PC-9 (cell line): ENCODE measurements around the gene PTPN1. TPM values are rescaled to one million over a fixed set of nuclear protein-coding genes. Genes with fewer than 3 reads are reported as not detected.

Experiments
- BruUV-seq: library from RNA; stranded (reverse); fragments of 400-500 nt; replicated peaks from 2 replicates; lab custom pipeline; 2021; lab: Mats Ljungman, UMichigan
- CTCF ChIA-PET: fragments of 300-600 bp; sonication (Branson Sonifier 250); formaldehyde crosslinking; loops from one replicate; lab custom pipeline; 2022; ENCODE audit warnings: antibody characterized with exemption; lab: Charles Lee
- POLR2A ChIA-PET: fragments of 300-600 bp; sonication (Branson Sonifier 250); formaldehyde crosslinking; loops from one replicate; lab custom pipeline; 2022; ENCODE audit warnings: antibody characterized with exemption; ENCODE audit not compliant: unreplicated experiment; lab: Charles Lee
- DNase-seq, 2 experiments: peaks; one replicate each; pipeline versions ENCODE4 v3.0.0 to v3.0.0-alpha.2; 2015 to 2022; ENCODE audit warnings: mixed read lengths in 1 of 2
- H2AFZ ChIP-seq: fragments of 200-600 bp; sonication (generic); 2 replicates; pipeline ENCODE4 v1.8.1; 2017; ENCODE audit warnings: antibody characterized with exemption
- H3F3A ChIP-seq: fragments of 200-600 bp; sonication (generic); 2 replicates; pipeline ENCODE4 v1.8.1; 2017; ENCODE audit warnings: antibody characterized with exemption, mild to moderate bottlenecking, low read depth; ENCODE audit not compliant: insufficient read depth
- H3K27ac ChIP-seq: fragments of 200-600 bp; sonication (generic); 2 replicates; pipeline ENCODE4 v1.6.1; 2016; ENCODE audit warnings: mixed run types
- H3K27me3 ChIP-seq: fragments of 200-600 bp; sonication (generic); 2 replicates; pipeline ENCODE4 v1.6.1; 2016; ENCODE audit warnings: low read depth, mixed run types; ENCODE audit not compliant: insufficient read depth
- H3K36me3 ChIP-seq: fragments of 200-600 bp; sonication (generic); 2 replicates; pipeline ENCODE4 v1.6.1; 2016; ENCODE audit warnings: low read depth, mixed run types
- H3K4me1 ChIP-seq: fragments of 200-600 bp; sonication (generic); replicated peaks from 2 replicates; pipeline ENCODE4 v1.6.1; 2016; ENCODE audit warnings: mixed run types; ENCODE audit not compliant: insufficient read depth
- H3K4me2 ChIP-seq: fragments of 200-600 bp; sonication (generic); 2 replicates; pipeline ENCODE4 v1.6.1; 2017; ENCODE audit warnings: mixed run types
- H3K4me3 ChIP-seq: fragments of 200-600 bp; sonication (generic); 2 replicates; pipeline ENCODE4 v1.6.1; 2016; ENCODE audit warnings: mixed run types
- H3K79me2 ChIP-seq: fragments of 200-600 bp; sonication (generic); 2 replicates; pipeline ENCODE4 v1.6.1; 2017; ENCODE audit warnings: low read depth, mixed run types
- H3K9me2 ChIP-seq: fragments of 200-600 bp; sonication (generic); 2 replicates; pipeline ENCODE4 v1.8.1; 2017; ENCODE audit warnings: mild to moderate bottlenecking; ENCODE audit not compliant: insufficient read depth
- H3K9me3 ChIP-seq: fragments of 200-600 bp; sonication (generic); 2 replicates; pipeline ENCODE4 v1.8.1; 2016; ENCODE audit warnings: low read depth; ENCODE audit not compliant: insufficient read depth
- H4K20me1 ChIP-seq: fragments of 200-600 bp; sonication (generic); 2 replicates; pipeline ENCODE4 v1.8.1; 2017; ENCODE audit not compliant: insufficient read depth
- EZH2 ChIP-seq: fragments of 200-600 bp; sonication (generic); IDR thresholded peaks from 2 replicates; pipeline ENCODE4 v1.8.0; 2017; ENCODE audit warnings: antibody characterized with exemption, low read depth
- intact Hi-C: fragments of 100-400 bp; cut with micrococcal nuclease; formaldehyde crosslinking; loops from one replicate; pipeline ENCODE4 v1.10.0; 2022; ENCODE audit not compliant: unreplicated experiment
- total RNA-seq: library from RNA; stranded (reverse); gene quantifications from 2 replicates; pipeline ENCODE4 v1.2.3, GENCODE V29; 2021
- TF ChIP-seq, protein P1 (sequence below): fragments of 200-600 bp; sonication (generic); conservative IDR thresholded peaks from 2 replicates; pipeline ENCODE4 v1.6.1; 2017; ENCODE audit warnings: mixed run types, antibody characterized with exemption, mild to moderate bottlenecking, moderate library complexity

PTPN1 gene
- total RNA-seq, 1 experiment from 2014 or later = 59.8 TPM

- ChIA-PET CTCF (interaction anchor here (0.5 kb wide), 1 partner anchor 188 kb away, joined by 3 read pairs; no protein-coding TSS in a partner anchor), POLR2A (no interaction called here)
- no TSS peak for BruUV-seq
- Histone ChIP-seq H3K27me3 (no peaks in the 10 kb centered on the region), H3K9me2 (no peaks in the 10 kb centered on the region), H2AFZ (no peak overlapping the region), H4K20me1 (0 out of 2 replicates have a peak, but pooled peaks cover 5% of the 10 kb centered on the region), H3K4me2 (no peak overlapping the region), H3F3A (peaks cover 5% of the 10 kb centered on the region; the same call in 1 of the 2 replicates), H3K36me3 (no peaks in the 10 kb centered on the region; the same call in 1 of the 2 replicates), H3K27ac (no peak overlapping the region), H3K4me1 (peaks cover 26% of the 10 kb centered on the region), H3K9me3 (no peaks in the 10 kb centered on the region), H3K79me2 (peaks cover 91% of the 10 kb centered on the region), H3K4me3 (no peak overlapping the region)
- TF ChIP-seq, protein P1, sequence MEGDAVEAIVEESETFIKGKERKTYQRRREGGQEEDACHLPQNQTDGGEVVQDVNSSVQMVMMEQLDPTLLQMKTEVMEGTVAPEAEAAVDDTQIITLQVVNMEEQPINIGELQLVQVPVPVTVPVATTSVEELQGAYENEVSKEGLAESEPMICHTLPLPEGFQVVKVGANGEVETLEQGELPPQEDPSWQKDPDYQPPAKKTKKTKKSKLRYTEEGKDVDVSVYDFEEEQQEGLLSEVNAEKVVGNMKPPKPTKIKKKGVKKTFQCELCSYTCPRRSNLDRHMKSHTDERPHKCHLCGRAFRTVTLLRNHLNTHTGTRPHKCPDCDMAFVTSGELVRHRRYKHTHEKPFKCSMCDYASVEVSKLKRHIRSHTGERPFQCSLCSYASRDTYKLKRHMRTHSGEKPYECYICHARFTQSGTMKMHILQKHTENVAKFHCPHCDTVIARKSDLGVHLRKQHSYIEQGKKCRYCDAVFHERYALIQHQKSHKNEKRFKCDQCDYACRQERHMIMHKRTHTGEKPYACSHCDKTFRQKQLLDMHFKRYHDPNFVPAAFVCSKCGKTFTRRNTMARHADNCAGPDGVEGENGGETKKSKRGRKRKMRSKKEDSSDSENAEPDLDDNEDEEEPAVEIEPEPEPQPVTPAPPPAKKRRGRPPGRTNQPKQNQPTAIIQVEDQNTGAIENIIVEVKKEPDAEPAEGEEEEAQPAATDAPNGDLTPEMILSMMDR = no peak
- no peak for TF ChIP-seq EZH2
- intact Hi-C loops = no loop called here
- DNase-seq = no peak
Observed at GRCh38 chr20:50522053-50522674, 12.0 kb downstream of the PTPN1 start.

DNA sequence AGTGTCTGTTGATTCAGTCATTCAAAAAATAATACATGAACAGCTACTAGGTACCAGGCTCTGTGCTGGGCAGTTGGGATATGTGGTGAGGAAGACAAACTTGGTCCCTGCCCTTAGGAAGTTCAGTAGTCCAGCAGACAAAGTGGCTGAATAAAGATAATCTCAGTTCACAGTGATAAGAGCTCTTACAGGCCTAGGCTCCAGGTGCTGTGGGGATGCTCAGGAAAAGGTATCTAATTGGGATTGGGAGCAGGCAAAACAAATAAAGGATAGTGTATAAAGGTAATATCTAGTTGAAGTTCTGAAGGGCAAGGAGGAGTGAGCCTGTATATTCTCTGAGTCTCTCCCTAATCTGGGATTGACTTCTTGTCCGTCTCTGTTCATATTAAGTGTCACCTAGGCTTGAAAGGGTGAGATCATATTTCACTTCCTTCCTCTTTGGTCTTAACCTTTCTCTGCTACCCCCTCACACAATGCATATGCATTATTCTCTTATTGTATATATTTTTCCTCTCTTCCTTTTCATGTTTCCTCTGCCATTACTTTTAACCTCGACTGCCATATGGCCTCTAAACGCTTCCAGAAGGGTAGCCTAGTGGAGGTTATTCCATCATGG, 13.5 kb downstream of the PTPN1 start:
- no peak overlapping the region for H2AFZ ChIP-seq
- H3K4me1 ChIP-seq = peaks cover 26% of the 10 kb centered on the region
- H3K27me3 ChIP-seq = no peaks in the 10 kb centered on the region
- H4K20me1 ChIP-seq = 0 out of 2 replicates have a peak, but pooled peaks cover 5% of the 10 kb centered on the region
- intact Hi-C loops = no loop called here
- H3F3A ChIP-seq = peaks cover 5% of the 10 kb centered on the region; the same call in 1 of the 2 replicates
- no peaks in the 10 kb centered on the region for H3K9me2 ChIP-seq
- no peak overlapping the region for H3K4me2 ChIP-seq
- H3K36me3 ChIP-seq = no peaks in the 10 kb centered on the region; the same call in 1 of the 2 replicates
- no peak overlapping the region for H3K4me3 ChIP-seq
- H3K27ac ChIP-seq = no peak overlapping the region
- ChIA-PET POLR2A (no interaction called here), CTCF (interaction anchor here (0.6 kb wide), 1 partner anchor 10 kb away, joined by 3 read pairs; no protein-coding TSS in a partner anchor)
- H3K9me3 ChIP-seq = no peaks in the 10 kb centered on the region
- no TSS peak for BruUV-seq
- no peak for DNase-seq
- TF ChIP-seq, protein P1 = no peak
- no peak for TF ChIP-seq EZH2
- peaks cover 91% of the 10 kb centered on the region for H3K79me2 ChIP-seq

DNA sequence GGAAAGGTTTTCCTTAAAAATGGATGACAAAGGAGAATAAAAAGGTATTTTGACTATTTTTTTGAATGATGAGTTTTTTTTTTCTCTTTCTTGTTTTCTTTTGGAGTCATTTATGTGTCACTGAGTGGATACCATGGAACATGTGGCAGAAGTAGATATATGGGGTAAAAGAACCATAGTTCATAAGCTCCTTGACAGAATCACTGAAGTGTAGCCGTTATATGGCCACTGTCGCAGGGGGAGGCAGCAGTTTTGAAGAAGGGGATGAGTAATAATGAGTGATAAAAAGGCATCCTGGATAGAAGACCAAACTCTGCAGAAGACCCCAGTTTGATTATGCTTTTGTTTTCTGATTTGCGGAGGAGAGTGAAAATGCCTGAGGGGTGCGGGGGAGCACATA, 15.5 kb downstream of the PTPN1 start:
- ChIA-PET POLR2A (interaction anchor here (0.6 to 0.7 kb wide), 2 partner anchors 16 to 278 kb away, joined by 4 to 7 read pairs; no protein-coding TSS in a partner anchor), CTCF (no interaction called here)
- no peak overlapping the region for H3K4me2 ChIP-seq
- H3K79me2 ChIP-seq = peaks cover 91% of the 10 kb centered on the region
- no peaks in the 10 kb centered on the region for H3K27me3 ChIP-seq
- intact Hi-C loops = no loop called here
- no peak overlapping the region for H2AFZ ChIP-seq
- no TSS peak for BruUV-seq
- H3K4me1 ChIP-seq = peaks cover 21% of the 10 kb centered on the region
- H3K4me3 ChIP-seq = no peak overlapping the region
- H3K36me3 ChIP-seq = no peaks in the 10 kb centered on the region
- H3F3A ChIP-seq = peaks cover 5% of the 10 kb centered on the region; the same call in 1 of the 2 replicates
- TF ChIP-seq EZH2 = no peak
- TF ChIP-seq, protein P1 = no peak
- H3K9me2 ChIP-seq = no peaks in the 10 kb centered on the region
- H3K9me3 ChIP-seq = no peaks in the 10 kb centered on the region
- H4K20me1 ChIP-seq = 0 out of 2 replicates have a peak, but pooled peaks cover 5% of the 10 kb centered on the region
- H3K27ac ChIP-seq = no peak overlapping the region
- no peak for DNase-seq
